ENCODE measurements around the gene USP20. TPM values are rescaled to one million over a fixed set of nuclear protein-coding genes. Genes with fewer than 3 reads are reported as not detected.

USP20 gene
- total RNA-seq, 6 experiments from 2014 or later, result 7.5 to 14.0 (median 10.8) TPM

DNA sequence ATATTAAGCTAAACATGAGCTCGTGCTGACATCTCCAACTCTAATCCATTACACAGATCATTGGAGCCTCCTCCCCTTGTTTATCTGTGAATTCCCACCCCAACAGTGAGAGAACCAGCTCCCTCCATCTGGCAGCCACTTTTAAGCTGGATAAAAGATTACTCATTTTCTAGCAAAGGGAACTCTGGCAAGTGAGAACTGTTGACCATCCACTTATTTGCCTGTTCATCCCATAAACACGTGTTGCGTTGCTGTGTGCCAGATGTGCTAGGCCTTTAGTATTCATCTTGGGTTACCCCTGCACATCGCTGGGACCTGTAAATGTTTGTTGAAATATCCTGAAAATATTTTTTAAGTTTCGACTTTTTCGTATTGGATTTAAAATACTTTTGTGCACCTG is 8.9 kb upstream of the USP20 start:
- Histone ChIP-seq H3K27me3 (no peaks in the 10 kb centered on the region), H3K9me3 (no peaks in the 10 kb centered on the region), H3K27ac (no peak overlapping the region), H3K4me3 (no peak overlapping the region), H3K4me1 (peaks cover 0 to 5% (median 2%) of the 10 kb centered on the region in 4 donors), H3K36me3 (peaks cover 5 to 61% (median 28%) of the 10 kb centered on the region in 4 donors)
- WGBS (ENCODE audit: insufficient coverage, low coverage, low lambda C conversion rate, missing lambda C conversion rate), result 68% methylated on average over 6 of the region's 6 CpGs
- intact Hi-C loops (cut with DNase I), result no loop called here
- TF ChIP-seq POLR2A (IDR thresholded peaks at IDR 0.05), result no peak
- TF ChIP-seq, protein P1, sequence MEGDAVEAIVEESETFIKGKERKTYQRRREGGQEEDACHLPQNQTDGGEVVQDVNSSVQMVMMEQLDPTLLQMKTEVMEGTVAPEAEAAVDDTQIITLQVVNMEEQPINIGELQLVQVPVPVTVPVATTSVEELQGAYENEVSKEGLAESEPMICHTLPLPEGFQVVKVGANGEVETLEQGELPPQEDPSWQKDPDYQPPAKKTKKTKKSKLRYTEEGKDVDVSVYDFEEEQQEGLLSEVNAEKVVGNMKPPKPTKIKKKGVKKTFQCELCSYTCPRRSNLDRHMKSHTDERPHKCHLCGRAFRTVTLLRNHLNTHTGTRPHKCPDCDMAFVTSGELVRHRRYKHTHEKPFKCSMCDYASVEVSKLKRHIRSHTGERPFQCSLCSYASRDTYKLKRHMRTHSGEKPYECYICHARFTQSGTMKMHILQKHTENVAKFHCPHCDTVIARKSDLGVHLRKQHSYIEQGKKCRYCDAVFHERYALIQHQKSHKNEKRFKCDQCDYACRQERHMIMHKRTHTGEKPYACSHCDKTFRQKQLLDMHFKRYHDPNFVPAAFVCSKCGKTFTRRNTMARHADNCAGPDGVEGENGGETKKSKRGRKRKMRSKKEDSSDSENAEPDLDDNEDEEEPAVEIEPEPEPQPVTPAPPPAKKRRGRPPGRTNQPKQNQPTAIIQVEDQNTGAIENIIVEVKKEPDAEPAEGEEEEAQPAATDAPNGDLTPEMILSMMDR (IDR thresholded peaks at IDR 0.05), result no peak
- ATAC-seq, result no peak
- no peak for DNase-seq

DNA sequence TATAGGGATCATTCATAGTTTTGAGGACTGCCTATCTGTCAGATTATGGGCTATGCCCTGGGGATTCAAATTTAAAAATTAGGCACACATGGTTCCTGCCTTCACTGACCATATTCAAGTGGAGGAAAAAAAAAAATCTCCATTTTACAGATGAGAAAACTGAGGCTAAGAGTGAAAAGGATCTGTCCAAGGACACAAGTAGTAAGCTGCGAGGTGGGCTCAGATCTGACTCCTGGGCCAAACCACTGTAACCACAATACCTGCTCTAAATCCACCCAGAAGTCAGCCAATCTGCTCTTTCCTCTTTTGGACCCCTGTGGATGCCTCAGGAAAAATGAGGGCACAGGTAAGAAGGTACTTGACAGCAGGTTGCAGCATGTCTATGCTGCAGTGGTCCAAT is 8.5 kb upstream of the USP20 start:
- H3K27me3 ChIP-seq, result no peaks in the 10 kb centered on the region
- no peak for DNase-seq
- intact Hi-C loops (cut with DNase I), result no loop called here
- ATAC-seq, result no peak
- peaks cover 9 to 61% (median 26%) of the 10 kb centered on the region in 4 donors for H3K36me3 ChIP-seq
- H3K9me3 ChIP-seq, result no peaks in the 10 kb centered on the region
- H3K4me3 ChIP-seq, result no peak overlapping the region
- TF ChIP-seq, protein P1 (IDR thresholded peaks at IDR 0.05), result no peak
- TF ChIP-seq POLR2A (IDR thresholded peaks at IDR 0.05), result no peak
- 88% methylated on average over 1 of the region's 1 CpG for WGBS (ENCODE audit: insufficient coverage, low coverage, low lambda C conversion rate, missing lambda C conversion rate)
- no peak overlapping the region for H3K27ac ChIP-seq
- H3K4me1 ChIP-seq, result peaks cover 0 to 5% (median 2%) of the 10 kb centered on the region in 4 donors

DNA sequence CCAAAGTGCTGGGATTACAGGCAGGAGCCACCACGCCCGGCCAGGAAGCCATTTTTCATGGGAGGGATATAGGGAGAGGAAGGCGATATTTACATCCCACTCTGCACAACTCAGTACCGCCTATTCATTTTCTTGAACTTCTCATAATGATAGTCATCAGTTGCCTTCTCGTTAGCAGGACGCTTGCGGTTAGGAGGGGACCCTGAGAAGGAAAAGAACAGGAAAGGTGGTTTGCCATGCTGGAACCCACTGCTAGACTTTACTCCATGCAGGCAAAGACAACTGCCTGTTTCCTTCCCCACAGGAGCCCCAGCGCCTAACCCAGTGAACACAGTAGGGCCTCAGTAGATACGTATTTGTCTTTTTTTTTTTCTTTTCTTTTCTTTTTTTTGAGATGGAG is 7.2 kb upstream of the USP20 start:
- ATAC-seq, result no peak
- no peak for TF ChIP-seq POLR2A (IDR thresholded peaks at IDR 0.05)
- TF ChIP-seq, protein P1 (IDR thresholded peaks at IDR 0.05), result no peak
- no peak overlapping the region for H3K27ac ChIP-seq
- H3K4me3 ChIP-seq, result no peak overlapping the region
- intact Hi-C loops (cut with DNase I), result no loop called here
- no peaks in the 10 kb centered on the region for H3K9me3 ChIP-seq
- DNase-seq, result no peak
- H3K36me3 ChIP-seq, result peaks cover 9 to 68% (median 28%) of the 10 kb centered on the region in 4 donors
- WGBS (ENCODE audit: insufficient coverage, low coverage, low lambda C conversion rate, missing lambda C conversion rate), result 90% methylated on average over 2 of the region's 9 CpGs
- H3K4me1 ChIP-seq, result peaks cover 0 to under 1% (median 0%) of the 10 kb centered on the region in 4 donors
- H3K27me3 ChIP-seq, result no peaks in the 10 kb centered on the region

DNA sequence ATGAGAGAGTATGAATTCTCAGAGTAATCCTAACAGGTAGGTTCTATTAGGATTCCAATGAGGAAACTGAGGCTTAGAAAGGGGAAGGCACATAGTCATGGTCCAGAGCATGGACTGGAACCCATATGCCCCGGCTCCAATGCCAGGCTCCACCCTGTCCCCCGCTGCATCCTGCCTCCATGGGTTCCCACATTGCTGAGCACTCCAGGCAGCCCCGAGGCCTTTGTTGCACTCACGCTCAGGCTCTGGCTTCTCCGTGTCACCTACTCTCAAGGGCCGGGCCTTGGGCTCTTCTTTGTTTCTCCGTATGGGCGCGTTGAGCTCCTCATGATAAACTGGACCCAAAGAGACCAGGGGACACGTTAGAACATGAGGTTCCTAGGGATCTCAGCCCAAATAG is 6.3 kb upstream of the USP20 start:
- no peak for ATAC-seq
- 89% methylated on average over 8 of the region's 10 CpGs for WGBS (ENCODE audit: insufficient coverage, low coverage, low lambda C conversion rate, missing lambda C conversion rate)

More for the DNA sequence above, 6.3 kb upstream of the USP20 start:
- H3K4me1 ChIP-seq, result peaks cover 0 to 6% (median 2%) of the 10 kb centered on the region in 4 donors
- no peaks in the 10 kb centered on the region for H3K9me3 ChIP-seq
- peaks cover 9 to 73% (median 29%) of the 10 kb centered on the region in 4 donors for H3K36me3 ChIP-seq
- no peak for DNase-seq
- intact Hi-C loops (cut with DNase I), result no loop called here
- no peak overlapping the region for H3K4me3 ChIP-seq
- H3K27ac ChIP-seq, result no peak overlapping the region
- H3K27me3 ChIP-seq, result no peaks in the 10 kb centered on the region
- TF ChIP-seq, protein P1 (IDR thresholded peaks at IDR 0.05), result no peak
- no peak for TF ChIP-seq POLR2A (IDR thresholded peaks at IDR 0.05)
